HT-29 (cell line): ENCODE measurements around the gene KCNJ10. TPM values are rescaled to one million over a fixed set of nuclear protein-coding genes. Genes with fewer than 3 reads are reported as not detected.

Experiments
- DNase-seq: peaks from one replicate; pipeline ENCODE4 v3.0.0-alpha.2; 2015; ENCODE audit warnings: low spot score
- total RNA-seq: library from RNA; depleted of rRNA; stranded (reverse); fragments of >200 nt; shearing (Covaris generic); gene quantifications from 2 replicates; pipeline ENCODE4 v1.2.3, GENCODE V29; 2014

Gene KCNJ10
- total RNA-seq, 1 experiment from 2014 or later, result not detected

- DNase-seq, result no peak
Observed at GRCh38 chr1:160084771-160085321, 14.9 kb upstream of the KCNJ10 start.

- no peak for DNase-seq
Observed at GRCh38 chr1:160083968-160084770, 14.2 kb upstream of the KCNJ10 start.

- no peak for DNase-seq
Observed at GRCh38 chr1:160082926-160083325, 13.0 kb upstream of the KCNJ10 start.

GRCh38 chr1:160082487-160082886, 12.5 kb upstream of the KCNJ10 start:
- DNase-seq, result no peak

- DNase-seq, result no peak
Observed at GRCh38 chr1:160081261-160081936, 11.4 kb upstream of the KCNJ10 start, which contains the start of gene KCNJ9. KCNJ9 (plus strand) TSS chr1:160081538; CDS start chr1:160084031, 2,493 bp downstream.

- DNase-seq, result no peak
Observed at GRCh38 chr1:160080381-160081100, 10.6 kb upstream of the KCNJ10 start.

GRCh38 chr1:160079448-160079847, 9.5 kb upstream of the KCNJ10 start:
- no peak for DNase-seq

- DNase-seq, result peak; percentile 46
Observed at GRCh38 chr1:160078512-160079195, 8.7 kb upstream of the KCNJ10 start.

- no peak for DNase-seq
Observed at GRCh38 chr1:160077486-160077885, 7.5 kb upstream of the KCNJ10 start.

- no peak for DNase-seq
Observed at GRCh38 chr1:160076295-160076694, 6.3 kb upstream of the KCNJ10 start.

GRCh38 chr1:160075836-160076235, 5.9 kb upstream of the KCNJ10 start:
- DNase-seq, result no peak

- DNase-seq, result no peak
Observed at GRCh38 chr1:160074865-160075264, 4.9 kb upstream of the KCNJ10 start.

- DNase-seq, result no peak
Observed at GRCh38 chr1:160071289-160071688, 1.3 kb upstream of the KCNJ10 start.

- DNase-seq, result peak; percentile 34
Observed at GRCh38 chr1:160070243-160071163, 543 bp upstream of the KCNJ10 start.

- no peak for DNase-seq
Observed at GRCh38 chr1:160068225-160068624, 1.7 kb downstream of the KCNJ10 start.

GRCh38 chr1:160066829-160067745, 2.9 kb downstream of the KCNJ10 start:
- DNase-seq, result no peak

- DNase-seq, result no peak
Observed at GRCh38 chr1:160064746-160065145, 5.2 kb downstream of the KCNJ10 start.

- DNase-seq, result no peak
Observed at GRCh38 chr1:160064164-160064563, 5.8 kb downstream of the KCNJ10 start.

GRCh38 chr1:160063176-160063575, 6.8 kb downstream of the KCNJ10 start:
- no peak for DNase-seq
